ENCODE data around the gene ZG16.
A peak's percentile ranks its signal among the peaks of the same experiment; 100 is the strongest.
"Not testable (repeated sequence)": the region's sequence is repeated elsewhere in the genome, so short reads cannot be mapped to it uniquely, and the experiment has no call there.

ZG16 gene

GRCh38 chr16:29777576-29778350 lies at the start of gene ZG16:
ZG16 (plus strand) TSS chr16:29778256; CDS start chr16:29779267, 1,011 bp downstream.
- DNase-seq: no peak

GRCh38 chr16:29729116-29729521 lies 48.9 kb upstream of the ZG16 start:
- DNase-seq: peak; percentile 45 to 59

GRCh38 chr16:29730649-29731048 lies 47.4 kb upstream of the ZG16 start:
- no peak for DNase-seq

GRCh38 chr16:29731768-29732601 lies 46.1 kb upstream of the ZG16 start:
- DNase-seq: not testable (repeated sequence)

- DNase-seq: peak in 1 of 2 experiments; percentile 14
These were observed 43.3 kb upstream of the ZG16 start for GRCh38 chr16:29734786-29735185.

- DNase-seq: no peak
These were observed 41.9 kb upstream of the ZG16 start for GRCh38 chr16:29736112-29736511.

- no peak for DNase-seq
These were observed 41.3 kb upstream of the ZG16 start for GRCh38 chr16:29736764-29737163.

- no peak for DNase-seq
These were observed 40.3 kb upstream of the ZG16 start for GRCh38 chr16:29737713-29738112.

GRCh38 chr16:29738514-29738913 lies 39.5 kb upstream of the ZG16 start:
- DNase-seq: peak; percentile 40 to 46

GRCh38 chr16:29739927-29740629 lies 38.0 kb upstream of the ZG16 start:
- DNase-seq: not testable (repeated sequence)

GRCh38 chr16:29740630-29741015 lies 37.4 kb upstream of the ZG16 start:
- not testable (repeated sequence) for DNase-seq

- no peak for DNase-seq
These were observed 35.3 kb upstream of the ZG16 start for GRCh38 chr16:29742683-29743275.

GRCh38 chr16:29743475-29743826 lies 34.6 kb upstream of the ZG16 start:
- no peak for DNase-seq

- DNase-seq: no peak
These were observed 34.1 kb upstream of the ZG16 start for GRCh38 chr16:29743827-29744531.

GRCh38 chr16:29744541-29745101 lies 33.4 kb upstream of the ZG16 start:
- DNase-seq: no peak

- peak; percentile 46 to 67 for DNase-seq
These were observed 32.8 kb upstream of the ZG16 start for GRCh38 chr16:29745121-29745852.

GRCh38 chr16:29745853-29746345 lies 32.2 kb upstream of the ZG16 start, which contains the start of gene C16orf54:
C16orf54 (minus strand) TSS chr16:29745990; CDS start chr16:29744951, 1,039 bp downstream.
- DNase-seq: peak; percentile 94 to 96

- not testable (repeated sequence) for DNase-seq
These were observed 31.5 kb upstream of the ZG16 start for GRCh38 chr16:29746518-29746917.

GRCh38 chr16:29747947-29748759 lies 29.9 kb upstream of the ZG16 start:
- no peak for DNase-seq

- not testable (repeated sequence) for DNase-seq
These were observed 29.3 kb upstream of the ZG16 start for GRCh38 chr16:29748760-29749149.
